CD4-positive, alpha-beta T cell treated with Interleukin-17A for 4 hours (primary cell): ENCODE data around the gene AP4B1.

Source experiments
- DNase-seq: peaks from one replicate; pipeline ENCODE4 v3.0.0-alpha.2; 2020; ENCODE audit warnings: mixed read lengths

AP4B1 gene

DNA sequence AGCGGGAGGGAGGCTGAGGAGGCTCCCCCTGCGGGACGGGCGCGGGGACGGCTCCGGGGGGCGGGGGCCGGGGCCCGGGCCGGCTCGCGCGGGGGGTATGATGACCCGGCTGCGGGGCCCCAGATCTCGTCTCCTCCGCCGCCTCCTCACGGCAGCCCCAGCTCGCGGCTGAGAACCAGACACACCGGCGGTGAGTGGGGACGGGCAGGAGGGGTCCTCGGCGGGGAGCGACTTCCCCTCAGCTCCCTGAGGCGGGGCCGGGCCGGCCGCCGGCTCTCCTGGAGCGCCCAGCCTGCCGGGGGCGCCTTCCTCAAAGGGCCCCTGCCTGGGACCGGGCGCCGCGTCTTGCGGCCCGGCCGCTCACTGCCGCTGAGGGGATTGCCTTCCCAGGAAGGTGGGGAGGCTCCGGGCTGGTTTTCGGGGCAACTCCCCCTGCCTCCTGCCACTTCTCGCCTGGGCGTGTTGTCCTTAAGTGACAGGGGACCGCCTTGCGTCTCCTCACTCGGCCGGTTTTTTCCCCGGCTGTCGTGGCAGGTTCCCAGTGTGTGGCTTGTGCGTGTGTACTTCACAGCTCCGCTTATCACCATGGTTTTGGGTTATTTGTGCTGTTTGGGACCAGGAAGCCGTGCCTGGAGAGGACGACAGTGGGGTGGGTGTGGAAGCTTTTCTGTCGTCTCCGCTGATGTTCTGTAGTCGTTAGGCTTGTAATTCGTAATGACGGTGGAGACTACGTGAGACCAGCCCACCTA, 25.3 kb upstream of the AP4B1 start:
- peak; percentile 54 for DNase-seq

DNA sequence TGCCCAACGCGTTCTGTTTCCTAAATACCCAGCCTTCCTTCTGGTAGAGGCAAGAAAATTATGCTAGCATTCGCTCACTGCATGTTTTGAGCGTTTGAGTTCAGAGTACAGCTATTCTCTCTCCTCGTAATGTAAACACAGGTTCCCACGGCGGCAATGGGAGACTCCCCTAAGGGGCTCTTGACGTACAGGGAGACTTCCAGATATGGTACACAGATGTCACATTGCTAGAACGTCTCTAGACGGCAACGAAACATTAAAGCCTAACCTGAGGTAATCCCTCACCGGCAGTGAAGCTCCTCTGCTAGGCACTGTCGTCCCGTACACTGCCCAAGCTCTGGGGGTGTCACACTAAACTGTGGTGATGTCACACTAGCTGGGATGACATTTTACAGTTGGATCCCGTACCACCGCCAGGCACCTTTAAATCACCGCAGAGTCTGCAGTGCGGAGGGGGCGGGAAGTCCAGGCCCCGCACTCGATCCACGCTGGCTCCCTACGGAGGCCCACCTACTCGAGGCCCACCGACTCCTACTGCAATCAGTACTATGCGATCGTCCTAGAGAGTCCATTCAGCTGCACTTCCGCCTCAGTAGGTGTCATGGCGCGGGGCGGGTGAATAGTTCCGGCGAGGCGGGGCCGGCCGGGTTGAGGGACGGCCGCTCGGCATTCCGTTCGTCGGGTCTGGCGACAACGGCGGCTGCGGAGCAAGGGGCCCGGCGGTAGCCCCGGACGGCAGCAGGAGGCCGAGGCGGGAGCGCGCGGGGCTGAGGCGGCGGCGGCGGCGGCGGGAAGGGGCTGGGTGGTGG, 24.5 kb upstream of the AP4B1 start, which contains the start of gene HIPK1:
TSS of gene HIPK1 (plus strand) at position 384 of the 809 bp plus-strand sequence.
- peak; percentile 94 for DNase-seq

DNA sequence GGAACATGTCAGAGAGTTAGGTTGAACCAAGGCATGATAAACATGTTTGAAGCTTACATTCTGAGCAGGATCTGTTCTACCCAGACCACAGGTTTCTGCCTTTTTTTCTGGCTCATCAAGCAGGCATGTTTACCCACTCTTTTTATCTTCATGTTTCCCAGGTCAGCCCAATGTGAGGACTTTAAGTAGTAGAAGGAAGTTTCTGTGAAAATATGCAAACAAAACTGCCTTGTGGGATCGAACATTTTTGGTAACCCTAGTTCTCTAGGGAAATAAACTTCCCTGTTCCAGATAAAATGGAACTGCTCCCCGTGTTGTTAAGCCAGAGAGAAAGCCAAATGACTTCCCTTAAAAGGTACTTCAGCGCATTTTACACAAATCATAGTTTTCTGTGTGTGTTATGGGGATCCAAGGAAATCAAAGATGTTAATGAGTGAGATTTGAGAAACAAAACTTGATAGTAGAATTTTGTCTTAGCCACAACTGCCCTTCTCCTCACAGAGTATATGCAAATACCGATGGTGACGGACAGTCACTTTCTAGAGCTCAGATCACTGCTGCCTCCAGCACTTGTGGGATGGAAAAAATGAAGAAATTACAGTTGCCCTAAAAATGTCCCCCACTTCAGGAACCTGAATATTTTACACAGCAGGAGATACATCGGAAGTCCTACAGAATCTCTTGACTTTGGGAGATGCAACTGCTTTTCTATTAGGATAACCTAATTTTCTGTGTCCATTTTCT, 23.8 kb upstream of the AP4B1 start:
- DNase-seq, result no peak

DNA sequence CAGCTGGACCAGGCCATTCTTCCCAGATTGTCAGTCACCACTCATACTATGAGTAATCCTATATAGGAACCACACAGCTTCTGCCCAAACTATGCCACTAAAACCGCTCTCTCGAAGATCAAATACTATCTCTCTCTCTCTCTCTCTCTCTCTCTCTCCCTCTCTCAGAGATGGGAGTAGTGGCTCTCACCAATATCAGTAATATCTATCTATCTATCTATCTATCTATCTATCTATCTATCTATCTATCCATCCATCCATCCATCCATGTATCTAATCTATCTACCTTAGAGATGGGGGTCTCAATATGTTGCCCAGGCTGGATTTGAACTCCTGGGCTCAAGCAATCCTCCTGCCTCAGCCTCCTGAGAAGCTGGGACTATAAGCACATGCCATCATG, 19.9 kb upstream of the AP4B1 start:
- no peak for DNase-seq

DNA sequence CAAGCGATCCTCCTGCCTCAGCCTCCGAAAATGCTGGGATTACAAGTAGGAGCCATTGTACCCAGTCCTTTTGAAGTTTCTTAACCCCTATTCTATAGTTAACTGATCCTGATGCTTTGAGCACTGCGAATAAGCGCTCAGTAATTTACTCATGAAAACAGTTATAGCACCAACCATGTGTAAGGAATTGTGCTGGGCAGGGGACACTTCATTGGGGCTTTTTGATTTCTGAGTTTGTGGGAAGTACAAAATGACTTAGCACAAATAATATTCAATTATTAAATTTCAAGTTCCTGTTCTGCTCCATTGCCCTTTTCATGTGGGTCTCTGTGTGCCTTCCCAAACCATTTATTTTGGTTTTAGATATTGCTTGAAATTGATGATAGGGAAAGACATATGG, 18.4 kb upstream of the AP4B1 start:
- no peak for DNase-seq

DNA sequence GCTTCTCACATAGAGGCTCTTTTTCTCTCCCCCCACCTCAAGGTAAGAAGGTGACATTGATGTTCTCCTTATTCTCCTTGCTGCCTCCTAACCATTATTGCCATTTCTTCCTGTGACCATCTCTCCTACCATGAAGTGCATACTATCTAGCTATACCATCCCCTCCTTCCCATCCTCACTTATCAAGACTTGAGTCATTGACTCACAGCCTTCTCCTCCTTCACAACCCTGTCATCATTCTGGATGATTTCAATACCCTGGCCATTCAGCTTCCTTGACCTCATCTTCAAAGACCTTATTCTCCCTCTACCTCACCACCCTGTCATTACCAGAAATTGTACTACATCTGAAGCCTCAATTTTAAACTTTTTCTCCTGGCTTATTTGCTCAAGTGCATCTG, 13.6 kb upstream of the AP4B1 start:
- DNase-seq, result no peak

DNA sequence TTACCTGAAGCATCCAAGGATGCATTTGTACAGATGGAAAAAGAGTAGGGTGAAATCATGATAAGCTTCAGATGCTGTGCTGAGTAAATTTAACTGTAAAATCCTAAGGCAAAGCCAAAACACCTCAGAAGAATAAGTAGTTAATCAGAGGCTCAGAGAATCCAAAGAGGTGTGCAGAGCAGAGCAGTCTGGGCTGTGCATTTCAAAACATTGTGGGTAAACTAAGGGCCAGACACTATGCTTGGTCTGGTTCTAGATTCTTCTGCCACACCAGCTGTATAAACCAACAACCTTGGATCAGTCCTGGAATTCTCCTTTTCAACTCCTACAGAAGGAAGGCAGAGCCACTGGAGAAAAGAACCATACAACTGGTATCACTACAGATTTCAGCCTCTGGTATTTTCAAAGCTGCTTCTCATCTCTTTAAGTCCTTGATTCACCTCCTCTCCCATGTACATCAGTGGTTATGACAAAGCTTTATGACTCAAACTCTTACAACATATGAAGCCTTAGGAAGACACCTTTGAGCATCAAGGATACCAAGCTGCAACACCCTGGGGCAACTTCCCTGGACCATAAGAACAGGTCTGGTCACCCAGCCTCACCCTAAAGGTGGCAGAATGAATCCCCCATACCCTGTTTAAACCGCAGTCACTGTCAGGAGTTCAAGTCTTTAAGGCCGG, 12.9 kb upstream of the AP4B1 start:
- DNase-seq, result no peak

DNA sequence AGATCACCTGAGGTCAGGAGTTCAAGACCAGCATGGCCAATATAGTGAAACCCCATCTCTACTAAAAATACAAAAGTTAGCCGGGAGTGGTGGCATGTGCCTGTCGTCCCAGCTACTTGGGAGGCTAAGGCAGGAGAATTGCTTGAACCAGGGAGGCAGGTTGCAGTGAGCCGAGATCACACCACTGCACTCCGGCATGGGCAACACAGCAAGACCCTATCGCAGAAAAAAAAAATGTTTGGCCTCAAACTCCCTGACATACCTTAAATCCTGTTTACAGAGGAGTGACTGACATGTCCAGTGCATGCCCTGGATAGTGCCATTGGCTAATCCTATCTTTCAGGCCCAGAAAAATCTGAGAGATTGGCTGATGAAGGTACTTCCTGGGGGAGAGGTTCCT, 12.4 kb upstream of the AP4B1 start:
- no peak for DNase-seq

DNA sequence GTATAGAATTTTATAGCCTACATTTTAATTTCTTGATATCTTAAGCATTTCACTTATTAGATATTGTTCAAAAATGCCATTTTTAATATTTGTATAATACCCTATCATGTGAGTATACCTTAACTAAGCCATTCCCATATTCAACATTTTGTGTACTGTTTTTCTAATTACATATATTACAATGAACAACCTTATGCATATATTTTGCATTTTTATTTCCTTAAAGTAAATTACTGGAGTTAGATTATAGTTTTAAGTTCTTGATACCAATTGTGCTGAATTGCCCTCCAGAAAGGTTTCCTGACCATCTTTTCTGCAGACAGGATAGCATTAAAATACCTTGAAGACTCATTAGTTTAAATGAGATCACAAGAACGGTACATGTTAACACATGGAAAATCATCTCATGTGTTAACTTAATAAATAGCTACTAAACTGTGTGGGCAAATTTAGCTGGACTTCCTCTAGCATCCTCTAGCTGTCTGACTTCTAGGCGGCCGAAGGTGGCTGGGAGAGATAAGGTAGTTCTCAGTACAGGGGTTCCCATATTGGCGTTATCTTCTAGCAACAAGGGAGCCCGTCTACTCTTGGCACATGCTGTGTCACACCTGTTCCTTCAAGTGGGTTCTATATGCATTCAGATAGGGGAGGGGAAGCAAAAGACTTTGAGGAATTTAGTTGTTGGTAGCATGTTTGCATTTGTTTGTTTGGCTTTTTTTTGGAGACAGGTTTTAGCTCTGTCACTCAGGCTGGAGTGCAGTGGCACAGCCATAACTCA, 9.5 kb upstream of the AP4B1 start:
- no peak for DNase-seq

DNA sequence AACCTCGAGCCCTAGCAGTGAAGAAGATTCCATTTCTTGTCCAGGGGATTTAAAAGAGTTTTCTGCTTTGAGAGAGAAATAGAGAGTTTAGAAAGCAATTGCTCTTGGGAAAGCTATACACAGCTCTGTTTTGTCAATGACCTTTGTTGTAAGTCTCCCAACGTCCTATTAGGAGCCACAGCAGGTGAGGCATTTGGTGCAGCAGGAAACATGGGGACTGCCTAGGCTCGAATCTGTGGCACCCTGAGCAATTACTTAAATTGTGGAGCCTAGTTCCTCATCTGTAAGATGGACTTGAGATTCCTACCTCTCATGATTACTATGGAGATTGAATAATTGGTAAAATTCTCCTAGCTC, 8.7 kb upstream of the AP4B1 start:
- no peak for DNase-seq

DNA sequence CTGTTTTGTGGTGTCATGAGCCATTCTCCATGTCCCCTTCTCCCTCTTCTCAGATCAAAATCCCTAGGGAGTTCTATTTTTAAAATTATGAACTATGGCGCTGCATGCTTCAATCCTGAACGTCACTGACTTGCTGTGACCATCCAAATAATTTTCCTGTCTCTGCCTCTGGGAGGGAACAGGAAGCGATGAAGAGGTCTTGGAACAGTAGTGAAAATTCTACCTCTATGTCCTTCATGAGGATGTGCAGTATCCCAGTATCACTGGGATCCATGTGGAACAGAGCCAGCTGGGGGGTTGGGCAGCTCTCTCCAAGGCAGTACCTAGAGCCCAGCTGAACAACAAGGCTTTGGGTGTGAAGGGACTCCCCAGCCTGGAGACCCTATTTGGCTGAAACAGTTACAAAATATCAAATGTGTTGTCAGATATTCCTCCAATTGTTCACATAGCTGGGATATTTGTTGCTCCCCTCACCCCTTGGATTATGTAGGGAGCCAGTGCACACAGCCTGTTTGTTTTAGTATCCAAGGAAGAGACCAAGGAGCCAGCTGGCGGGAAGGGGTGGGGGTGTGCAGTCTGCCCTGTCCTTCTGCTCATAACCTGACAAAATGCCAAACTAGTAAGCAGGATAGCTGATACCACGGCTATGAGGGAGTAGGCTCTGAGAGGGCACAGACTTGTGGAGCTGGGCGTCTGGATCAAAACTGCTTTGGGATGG, 8.2 kb upstream of the AP4B1 start:
- no peak for DNase-seq

DNA sequence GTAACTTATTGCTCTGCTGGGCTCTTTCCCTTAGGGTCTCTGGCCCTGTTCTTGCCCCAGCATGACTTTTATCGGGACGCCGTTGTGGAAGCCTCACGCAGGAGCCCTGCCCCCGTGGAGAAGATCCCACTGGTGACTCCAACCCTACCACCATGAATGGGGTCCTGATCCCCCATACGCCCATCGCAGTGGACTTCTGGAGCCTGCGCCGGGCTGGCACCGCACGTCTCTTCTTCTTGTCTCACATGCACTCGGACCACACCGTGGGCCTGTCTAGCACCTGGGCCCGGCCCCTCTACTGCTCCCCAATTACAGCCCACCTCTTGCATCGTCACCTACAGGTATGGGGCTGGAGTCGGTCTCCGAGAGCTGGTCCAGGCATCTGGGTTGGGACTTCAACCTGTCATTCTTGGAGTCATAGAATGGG, 849 bp upstream of the AP4B1 start:
- no peak for DNase-seq

DNA sequence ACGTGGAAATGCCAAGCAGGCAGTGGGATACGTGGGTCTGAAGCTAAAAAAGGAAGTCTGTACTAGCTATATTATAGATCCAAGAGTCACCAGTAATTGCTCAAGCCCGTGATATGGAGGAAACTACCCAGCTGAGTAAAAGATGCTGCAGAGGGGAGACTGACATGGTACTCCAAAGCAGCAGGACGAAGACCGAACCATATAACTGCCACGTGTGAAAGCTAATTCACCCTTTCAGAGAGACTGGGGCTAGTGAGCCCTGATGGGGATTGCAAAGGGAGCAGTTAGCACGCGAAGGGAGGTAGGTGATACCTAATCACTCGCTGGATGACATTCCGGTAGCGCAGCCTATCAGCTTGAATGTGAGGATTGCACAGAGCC, 316 bp downstream of the AP4B1 start:
- DNase-seq, result no peak

DNA sequence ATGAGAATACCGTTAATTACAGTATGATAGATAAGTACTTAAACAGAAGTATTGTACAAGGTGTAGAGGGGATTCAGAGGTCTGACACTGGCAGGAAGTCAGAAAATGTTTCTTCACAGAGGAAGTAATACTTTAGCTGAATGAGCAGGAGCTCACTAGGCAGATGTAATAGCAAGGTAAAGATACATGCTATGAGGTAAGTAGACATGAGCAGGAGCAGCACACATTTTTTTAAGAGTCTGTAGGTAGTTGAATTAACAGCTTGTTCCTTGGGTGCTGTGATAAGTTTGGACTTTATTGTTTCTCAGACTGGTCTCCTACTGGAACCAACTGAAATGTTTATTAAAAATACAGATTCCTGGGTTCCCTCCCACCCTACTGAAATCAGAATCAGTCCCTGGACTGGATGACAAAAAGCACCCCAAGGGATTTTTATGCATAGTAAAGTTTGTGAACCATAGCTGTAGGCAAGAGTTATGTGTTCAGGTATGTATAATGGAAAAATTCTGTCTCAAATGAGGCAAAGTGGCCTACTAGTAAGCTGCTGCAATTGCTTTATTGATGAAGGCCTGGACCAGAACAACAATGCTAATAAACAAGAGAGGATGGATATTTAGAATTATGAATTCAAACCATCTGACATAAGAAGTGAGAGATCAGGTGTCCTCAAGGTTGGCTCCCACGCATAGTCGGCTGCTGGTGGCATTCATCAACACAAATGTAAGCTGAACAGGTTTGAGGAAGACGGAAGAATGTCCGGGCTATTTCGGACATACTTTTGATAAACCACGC, 902 bp downstream of the AP4B1 start:
- peak; percentile 14 for DNase-seq

DNA sequence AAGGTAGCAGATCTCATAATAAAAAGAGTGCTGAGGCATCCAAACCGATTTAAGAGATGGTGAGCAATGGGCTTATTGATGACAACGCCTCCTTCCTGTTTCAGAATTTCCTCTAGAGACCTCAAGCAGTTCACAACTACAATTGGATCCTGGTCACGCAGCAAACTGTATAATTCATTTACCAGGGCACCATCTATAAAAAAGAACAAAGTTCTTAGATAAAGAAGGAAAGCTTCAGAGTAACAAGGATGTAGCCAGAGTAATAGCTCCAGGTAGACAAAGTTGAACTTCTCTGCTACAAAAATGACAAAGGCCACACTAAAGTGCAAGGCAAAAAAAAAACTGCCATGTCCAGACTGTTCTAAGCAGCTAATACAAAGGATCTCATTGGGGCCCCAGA, 3.4 kb downstream of the AP4B1 start:
- DNase-seq, result no peak

DNA sequence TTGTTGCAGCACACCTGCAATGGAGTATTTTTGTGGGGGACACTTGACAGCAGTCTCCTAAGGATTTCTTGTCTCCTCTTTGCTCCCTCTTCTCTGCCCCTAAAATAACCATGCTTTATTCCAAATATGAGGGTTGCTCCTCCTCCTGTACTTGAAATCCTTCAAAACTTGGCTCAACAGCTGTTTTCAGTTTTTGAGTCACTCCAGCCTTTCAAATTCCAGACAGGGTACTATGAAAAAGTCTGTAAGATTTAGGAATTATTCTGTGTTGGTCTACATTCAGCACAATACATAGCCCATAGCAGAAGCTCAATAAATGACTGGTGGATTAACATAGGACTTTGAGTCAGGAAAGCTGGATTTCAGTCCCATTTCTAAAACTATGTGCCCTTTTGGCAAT, 5.5 kb downstream of the AP4B1 start:
- no peak for DNase-seq

DNA sequence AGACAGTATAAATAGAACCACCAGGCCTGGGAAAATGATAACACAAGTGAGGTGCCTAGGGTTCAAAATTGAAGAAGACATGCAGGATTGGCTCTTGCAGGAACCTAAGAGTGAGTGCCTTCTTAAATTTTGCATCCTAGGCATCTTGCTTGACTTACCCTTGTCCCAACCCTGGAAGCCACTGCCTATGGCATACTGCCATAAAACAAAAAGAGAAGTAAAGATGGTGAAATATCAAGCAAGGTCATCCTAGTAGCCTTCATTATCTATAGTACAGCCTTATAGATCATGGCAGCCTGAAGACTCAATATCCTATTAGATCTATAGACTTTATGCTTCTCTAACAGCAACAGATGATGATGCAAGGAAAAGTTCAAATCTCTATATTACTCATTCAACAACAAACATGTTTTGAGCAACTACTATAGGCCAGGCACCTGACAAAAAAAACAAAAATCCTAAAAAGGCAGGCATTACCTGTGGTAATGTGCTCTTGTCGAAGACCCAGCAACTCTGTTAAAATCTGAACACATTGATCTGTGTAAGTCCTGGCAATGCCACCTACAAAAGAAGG, 6.3 kb downstream of the AP4B1 start:
- no peak for DNase-seq

DNA sequence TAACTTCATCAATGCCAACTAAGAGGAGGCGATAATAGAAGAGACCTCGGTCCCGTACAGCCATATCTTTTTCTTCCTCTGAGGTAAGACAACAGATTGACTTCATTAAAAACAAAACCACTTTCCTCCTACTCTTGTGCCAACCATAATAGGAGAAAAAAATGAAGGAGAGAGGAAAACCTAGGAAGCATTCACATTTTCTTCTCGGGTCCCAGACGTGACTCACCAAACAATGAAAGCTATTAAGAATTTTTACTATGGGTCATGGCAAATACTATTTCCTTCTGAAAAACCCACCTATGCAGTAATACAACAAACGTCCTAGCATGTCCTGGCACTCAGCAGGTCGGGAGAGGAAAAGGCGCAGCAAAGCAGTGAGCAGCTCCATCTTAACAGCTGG, 8.6 kb downstream of the AP4B1 start:
- DNase-seq, result no peak

DNA sequence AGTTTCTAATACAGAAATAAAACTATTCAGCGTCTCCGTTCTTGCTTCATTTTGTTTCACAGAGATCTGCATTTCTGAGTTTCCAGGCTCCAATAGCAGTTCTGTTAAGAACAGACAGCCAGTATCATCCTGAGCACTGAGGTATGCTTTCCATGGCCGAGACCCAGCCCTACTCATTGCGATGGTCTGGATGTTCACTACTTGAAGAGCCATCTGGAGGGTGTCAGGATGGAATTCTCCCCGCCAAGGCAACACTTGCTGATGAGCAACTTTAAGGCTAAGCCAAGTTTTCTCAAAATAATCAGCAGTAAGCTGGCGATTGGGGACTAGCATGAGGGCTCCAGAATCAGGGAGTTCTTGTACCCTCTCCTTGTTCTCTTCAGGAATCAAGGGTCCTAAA, 9.5 kb downstream of the AP4B1 start:
- DNase-seq, result no peak

DNA sequence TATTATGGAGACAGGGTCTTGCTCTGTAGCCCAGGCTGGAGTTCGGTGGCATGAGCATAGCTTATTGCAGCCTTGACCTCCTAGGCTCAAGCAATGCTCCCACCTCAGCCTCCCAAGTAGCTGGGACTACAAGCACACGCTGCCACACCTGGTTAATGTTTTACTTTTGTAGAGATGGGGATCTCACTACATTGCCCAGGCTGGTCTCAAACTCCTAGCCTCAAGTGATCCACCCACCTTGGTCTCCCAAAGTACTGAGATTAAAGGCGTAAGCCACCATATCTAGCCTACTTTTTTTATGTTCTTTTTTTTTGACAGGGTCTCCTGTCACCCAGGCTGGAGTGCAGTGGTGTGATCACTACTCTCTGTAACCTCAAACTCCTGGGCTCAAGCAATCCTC, 11.3 kb downstream of the AP4B1 start:
- no peak for DNase-seq
